NOMO-1 treated with dmso at 0.1 percent for 144 hours (cell line): ENCODE measurements around the gene MTHFD2.
"Not testable (repeated sequence)": the region's sequence is repeated elsewhere in the genome, so short reads cannot be mapped to it uniquely, and the experiment has no call there.

Experiments
- DNase-seq: peaks from one replicate; lab custom pipeline; 2025; ENCODE audit not compliant: unreplicated experiment; lab: John Stamatoyannopoulos, UW

Gene MTHFD2

DNA sequence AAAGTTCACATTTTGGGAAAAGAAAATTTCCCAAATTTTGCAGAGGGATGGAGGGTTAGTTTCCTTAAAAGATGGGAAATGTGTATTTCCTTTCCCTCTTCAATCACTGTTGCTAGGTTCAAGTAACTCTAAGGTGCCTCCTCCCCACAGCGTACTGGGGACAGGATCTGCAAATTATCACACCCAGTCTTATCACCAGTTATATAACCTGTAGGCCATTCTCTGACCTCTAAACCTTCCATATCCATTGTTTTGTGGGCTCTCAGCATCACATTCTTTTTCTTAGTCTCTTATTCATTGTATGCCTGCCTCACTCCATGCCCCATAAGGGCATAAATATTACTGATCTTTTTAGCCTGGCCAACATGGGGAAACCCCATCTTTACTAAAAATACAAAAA is 3.6 kb upstream of the MTHFD2 start:
- DNase-seq, result no peak

GRCh38 chr2:74197049-74197448 is 1.4 kb upstream of the MTHFD2 start:
- no peak for DNase-seq

DNA sequence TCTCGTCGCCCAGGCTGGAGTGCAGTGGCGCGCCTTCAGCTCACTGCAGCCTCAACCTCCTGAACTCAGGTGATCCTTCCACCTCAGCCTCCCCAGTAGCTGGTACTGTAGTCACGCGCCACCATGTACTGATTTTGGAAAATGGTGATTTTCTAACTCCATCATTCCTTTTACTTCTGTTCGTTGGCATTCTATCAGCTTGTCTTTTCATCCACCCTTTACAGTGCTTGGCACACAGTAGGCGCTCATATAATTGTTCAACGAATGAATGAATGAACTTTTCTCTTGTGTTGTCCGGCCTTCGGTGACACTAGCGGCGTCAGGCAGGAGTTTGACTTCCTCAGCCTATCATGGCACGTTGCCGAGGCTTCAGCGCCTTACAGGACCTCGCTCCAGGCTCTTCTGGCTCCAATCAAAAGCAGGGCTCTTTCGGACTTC is 373 bp upstream of the MTHFD2 start:
- no peak for DNase-seq

DNA sequence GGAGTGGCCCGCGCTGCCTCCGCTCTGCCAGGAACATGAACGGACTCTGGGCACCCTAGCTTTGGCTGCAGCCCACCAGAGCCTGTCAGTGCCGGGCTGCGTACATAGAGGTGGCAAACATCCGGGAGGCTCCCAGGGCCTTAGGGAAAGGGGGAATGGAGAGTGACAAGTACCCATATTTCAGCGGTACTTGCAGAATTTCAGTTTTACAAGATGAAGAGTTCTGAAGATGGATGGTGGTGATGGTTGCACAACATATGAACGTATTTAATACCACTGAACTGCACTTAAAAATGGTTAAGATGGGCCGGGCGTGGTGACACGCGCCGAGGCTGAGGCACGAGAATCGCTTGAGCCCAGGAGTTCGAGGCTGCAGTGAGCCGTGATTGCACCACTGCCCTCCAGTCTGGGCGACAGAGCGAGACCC is 873 bp downstream of the MTHFD2 start:
- DNase-seq, result no peak

DNA sequence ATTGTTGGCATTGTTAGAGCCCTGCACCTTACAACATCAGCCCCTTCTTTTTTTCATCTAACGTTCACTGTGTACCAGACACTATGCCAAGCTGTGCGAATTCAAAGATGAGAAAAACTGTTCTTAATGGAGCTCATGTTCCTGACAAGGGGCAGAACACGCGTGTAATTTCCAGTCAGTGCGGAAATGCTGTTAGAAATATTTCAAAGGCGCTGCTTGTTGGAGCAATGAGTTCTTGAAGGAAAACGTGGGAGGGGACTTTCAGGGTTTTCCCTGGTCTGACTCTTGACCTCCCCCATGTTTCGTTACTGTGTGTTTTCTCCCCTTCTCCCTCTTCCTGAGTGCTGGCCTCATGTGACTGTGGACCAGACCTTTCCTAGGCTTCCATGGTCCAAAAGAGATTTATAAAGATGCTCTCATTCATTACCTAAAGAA is 1.5 kb downstream of the MTHFD2 start:
- DNase-seq, result no peak

DNA sequence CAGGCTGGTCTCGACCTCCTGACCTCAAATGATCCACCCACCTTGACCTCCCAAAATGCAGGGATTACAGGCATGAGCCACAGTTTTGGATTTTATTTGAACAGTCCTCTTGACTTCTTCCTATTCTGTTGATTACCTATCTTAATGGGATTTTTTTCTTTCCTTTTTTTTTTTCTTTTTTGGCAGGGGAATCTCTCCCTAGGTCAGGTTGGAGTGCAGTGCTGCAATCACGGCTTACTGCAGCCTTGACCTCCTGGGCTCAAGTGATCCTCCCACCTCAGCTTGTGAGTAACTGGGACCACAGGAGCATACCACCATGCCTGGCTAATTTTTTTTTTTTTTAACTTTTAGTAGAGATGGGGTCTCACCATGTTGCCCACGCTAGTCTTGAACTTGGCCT is 2.8 kb downstream of the MTHFD2 start:
- DNase-seq, result no peak

DNA sequence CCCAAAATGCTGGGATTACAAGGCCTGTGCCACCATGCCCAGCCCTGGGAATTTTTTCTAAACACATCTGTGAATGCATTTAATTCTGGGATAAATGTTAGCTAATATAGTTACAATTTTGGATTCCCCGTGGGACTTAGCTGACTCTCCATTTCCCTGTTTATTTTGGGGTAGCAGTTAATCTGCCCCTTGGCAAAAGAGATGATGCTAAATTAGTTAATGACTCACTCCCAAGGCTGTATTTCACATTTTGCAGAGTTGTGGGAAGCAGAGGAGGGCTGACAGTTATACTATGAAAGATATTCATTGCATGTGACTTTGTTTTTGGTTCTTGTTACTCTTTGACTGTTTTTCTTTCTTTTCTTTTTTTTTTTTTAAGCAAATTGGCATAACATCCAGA is 3.2 kb downstream of the MTHFD2 start:
- DNase-seq, result no peak

DNA sequence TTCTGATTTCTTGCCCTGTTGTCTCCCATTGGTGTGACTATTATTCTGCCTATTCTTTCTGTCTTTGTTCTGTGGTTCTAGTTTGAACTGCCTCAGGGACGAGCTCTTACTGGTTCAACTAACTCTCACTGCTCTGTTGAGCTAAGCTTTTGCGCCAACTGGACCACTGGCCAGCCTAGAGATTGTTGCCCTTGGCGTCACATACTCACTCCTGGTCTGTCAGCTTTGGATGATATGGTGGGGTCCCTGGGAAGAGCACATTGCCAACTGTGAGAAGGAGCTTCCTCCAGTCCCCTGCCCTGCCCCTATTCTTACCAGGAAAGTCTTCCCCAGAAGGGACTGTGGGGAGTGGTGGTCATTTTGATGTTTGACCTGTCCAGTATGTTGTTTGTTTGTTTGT is 6.0 kb downstream of the MTHFD2 start:
- DNase-seq, result no peak

DNA sequence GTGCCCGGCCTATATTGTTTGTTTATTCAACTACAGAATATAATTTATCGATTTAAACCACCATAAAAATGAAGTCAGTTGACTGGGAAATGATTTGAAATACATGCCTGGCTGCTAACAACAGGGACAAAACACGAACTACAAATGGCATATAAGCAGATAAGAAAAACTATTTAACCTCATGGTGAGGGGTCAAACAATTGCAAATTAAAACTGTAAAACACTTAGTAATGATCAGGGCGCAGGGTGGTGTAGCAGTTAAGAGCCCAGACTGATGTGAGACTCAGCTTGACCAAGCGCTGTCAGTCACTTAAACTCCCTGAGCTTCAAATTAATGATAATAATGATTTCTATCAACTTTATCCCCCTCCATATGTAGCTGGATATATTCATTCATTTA is 6.7 kb downstream of the MTHFD2 start:
- DNase-seq, result no peak

GRCh38 chr2:74205596-74205995 is 7.2 kb downstream of the MTHFD2 start:
- peak; percentile 8 for DNase-seq

DNA sequence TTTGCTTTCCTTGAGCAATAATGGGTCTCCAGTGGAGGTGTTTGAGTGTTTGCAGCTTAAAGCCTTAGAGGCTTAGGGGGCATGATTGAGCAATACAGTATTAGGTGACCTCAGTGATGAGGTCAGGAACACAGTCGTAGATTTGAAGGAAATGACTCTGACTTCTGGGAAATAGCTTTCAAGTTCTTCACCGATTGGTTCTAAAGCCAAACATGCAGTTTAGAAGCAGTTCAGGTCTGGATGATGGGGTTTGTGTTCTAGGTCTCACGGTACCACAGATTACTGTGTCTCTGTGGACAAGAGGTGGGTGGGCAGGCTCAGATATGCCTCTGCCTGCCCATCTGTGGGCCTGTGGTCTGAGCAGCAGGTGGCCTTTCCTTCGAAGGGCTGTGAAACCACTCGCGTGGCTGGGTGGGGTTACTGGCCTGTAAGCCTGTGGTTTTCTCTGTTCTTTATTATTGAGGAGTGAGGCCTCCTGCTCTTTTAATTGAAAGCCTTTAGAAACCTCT is 7.8 kb downstream of the MTHFD2 start:
- DNase-seq, result peak; percentile 47

GRCh38 chr2:74212702-74213410 is 14.4 kb downstream of the MTHFD2 start:
- DNase-seq, result no peak

GRCh38 chr2:74215771-74216170 is 17.4 kb downstream of the MTHFD2 start:
- not testable (repeated sequence) for DNase-seq

GRCh38 chr2:74216642-74217041 is 18.2 kb downstream of the MTHFD2 start:
- DNase-seq, result no peak

GRCh38 chr2:74219846-74220486 is 21.6 kb downstream of the MTHFD2 start:
- no peak for DNase-seq

GRCh38 chr2:74221091-74221490 is 22.7 kb downstream of the MTHFD2 start:
- DNase-seq, result no peak

GRCh38 chr2:74221604-74222299 is 23.3 kb downstream of the MTHFD2 start:
- no peak for DNase-seq

DNA sequence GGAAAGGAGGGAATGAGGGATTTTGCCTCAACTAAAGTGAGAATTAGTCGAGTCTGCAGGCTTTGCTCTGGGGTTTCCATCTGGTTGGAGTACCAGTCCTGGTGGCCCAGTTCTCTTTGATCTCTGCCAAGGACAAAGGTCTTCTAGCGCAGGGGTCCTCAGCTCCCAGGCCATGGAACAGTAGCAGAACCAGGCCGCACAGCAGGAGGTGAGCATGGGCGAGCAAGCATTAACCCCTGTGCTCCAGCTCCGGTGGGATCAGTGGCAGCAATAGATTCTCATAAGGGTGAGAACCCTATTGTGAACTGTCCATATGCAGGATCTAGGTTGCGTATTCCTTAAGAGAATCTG is 23.9 kb downstream of the MTHFD2 start:
- DNase-seq, result no peak

- no peak for DNase-seq
Observed at GRCh38 chr2:74223941-74224770, 25.7 kb downstream of the MTHFD2 start.

- DNase-seq, result no peak
Observed at GRCh38 chr2:74225698-74226459, 27.5 kb downstream of the MTHFD2 start.
